Activated CD4-positive, alpha-beta T cell treated with anti-CD3 and anti-CD28 coated beads, Interleukin-2, amount 50 U/mL, for 4 hours (primary cell): ENCODE measurements around the gene ATXN1.
"Not testable (repeated sequence)": the region's sequence is repeated elsewhere in the genome, so short reads cannot be mapped to it uniquely, and the experiment has no call there.

ENCODE experiments used
- DNase-seq, 2 experiments: peaks; one replicate each; pipeline ENCODE4 v3.0.0-alpha.2; 2020

Gene ATXN1

DNA sequence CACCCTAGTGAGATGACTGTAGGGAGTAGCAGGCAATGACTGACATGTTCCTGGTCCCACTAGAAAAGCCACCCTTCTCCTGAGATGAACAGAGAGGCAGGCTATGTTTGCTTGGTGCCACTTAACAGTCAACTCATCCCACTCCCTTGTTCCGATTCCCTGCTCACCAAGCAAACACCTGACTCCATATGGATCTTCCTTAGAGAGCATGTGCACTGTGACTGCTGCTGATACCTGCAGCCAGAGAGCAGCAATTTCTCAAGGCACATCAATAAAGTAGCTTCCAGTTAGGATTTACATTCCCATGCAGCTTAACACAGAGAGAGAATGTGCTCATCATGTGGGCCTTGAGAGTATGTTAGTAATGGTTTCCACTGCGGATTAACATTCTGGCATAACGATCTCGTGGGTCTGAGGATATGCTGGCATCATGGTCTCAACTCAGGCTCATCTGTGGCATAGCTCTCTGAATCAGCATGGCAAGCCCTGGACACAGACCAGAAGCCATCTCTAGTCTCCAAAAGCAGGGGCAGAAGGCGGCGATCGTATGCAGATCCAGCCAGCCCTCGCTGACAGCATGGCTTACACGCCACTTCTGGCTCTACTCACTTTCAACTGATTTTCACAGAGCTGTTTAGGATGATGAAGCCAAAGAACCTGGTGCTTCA lies 43.9 kb downstream of the ATXN1 start:
- no peak for DNase-seq

DNA sequence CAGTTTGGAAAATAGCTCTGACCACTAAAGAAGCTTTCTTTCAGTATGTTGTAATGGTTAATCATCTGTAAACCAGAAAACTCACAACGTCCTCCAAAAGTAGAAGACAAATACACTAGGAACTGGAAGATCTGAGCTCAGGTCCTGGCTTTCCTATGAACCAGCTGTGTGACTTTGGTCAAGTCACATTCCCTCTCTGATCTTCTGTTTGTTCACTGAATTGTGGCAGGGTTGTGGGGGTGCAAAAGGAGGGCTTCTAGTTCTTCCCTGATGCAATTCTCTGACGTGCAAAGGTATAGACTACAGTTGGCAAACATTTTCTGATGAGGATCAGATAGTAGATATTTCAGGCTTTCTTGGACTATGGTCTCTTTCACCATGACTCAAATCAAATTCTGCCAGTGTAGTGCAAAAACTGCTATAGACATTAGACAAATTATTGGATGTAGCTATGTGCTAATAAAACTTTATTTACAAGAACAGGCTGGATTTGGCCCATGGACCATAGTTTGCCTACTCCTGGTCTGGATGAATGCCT lies 44.9 kb downstream of the ATXN1 start:
- DNase-seq, result no peak

DNA sequence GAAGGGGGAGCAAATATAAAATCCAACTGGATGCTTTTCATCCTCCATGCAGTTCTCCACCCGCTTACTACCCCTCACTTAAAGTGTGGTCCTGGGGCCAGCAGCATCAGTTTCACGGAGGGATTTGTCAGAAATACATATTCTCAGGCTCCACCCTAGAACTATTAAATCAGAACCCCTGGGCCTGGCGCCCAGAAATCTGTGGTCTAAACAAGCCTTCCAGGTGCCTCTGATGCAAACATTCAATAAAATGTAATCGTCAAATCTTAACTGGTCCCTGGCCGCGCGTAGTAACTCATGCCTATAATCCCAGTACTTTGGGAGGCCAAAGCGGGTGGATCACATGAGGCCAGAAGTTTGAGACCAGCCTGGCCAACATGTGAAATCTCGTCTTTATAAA lies 47.7 kb downstream of the ATXN1 start:
- no peak for DNase-seq

DNA sequence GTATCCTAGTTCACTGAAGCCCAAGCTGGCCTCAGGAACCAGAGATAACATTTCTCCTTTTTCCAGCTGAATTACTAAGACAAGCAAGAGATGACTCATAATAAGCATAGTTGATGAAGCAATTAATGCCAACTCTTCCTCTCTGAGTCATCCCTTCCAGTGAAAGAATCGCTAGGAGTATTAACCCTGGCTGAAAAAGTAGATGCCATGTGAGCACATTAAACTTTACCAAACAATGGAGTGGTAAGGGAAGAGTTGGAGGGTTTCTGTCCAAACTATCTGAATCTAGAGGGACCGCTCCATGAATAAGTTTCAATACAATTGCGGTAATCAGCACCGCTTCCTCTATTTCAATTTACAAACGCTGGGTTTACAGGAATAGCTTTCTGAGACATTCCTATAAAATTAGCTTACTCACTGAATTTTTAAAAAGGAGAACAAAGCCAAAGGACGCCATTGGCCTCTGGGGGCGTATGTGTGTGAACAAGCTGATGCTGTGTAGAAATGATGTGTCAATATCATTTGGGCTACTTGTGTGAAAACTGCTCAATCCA lies 48.3 kb downstream of the ATXN1 start:
- DNase-seq, result peak; percentile 26 to 51

DNA sequence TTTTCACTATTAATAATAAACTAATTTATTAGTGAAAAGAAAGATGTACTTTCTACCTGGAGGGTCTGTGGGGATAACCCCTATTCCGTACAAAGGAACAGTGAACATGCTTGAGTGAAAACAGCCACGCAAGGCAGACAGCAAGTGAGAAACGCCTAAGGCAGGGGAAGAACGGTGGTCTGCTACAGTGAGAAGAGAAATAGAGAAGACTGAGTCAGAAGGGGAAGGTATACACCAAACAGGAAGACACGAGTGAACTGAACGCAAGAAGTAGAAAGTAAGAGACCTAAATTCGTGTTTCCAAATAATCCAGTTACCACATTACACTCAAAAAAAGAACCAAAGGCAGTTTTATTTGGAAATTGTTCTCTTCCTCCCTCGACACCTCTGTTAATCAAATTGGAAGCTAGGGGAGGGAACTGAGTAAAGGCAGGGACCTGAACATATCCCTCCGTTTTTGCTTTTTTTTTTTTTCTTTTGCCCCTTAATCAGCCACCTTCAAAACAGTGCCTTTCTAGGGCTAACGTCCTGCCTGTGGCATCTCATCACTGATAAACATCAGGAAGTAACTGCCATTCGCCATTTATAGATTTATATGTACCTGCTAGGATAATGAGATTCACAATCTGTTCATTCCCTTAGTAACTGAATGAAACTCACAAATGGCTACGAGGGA lies 48.9 kb downstream of the ATXN1 start:
- no peak for DNase-seq

DNA sequence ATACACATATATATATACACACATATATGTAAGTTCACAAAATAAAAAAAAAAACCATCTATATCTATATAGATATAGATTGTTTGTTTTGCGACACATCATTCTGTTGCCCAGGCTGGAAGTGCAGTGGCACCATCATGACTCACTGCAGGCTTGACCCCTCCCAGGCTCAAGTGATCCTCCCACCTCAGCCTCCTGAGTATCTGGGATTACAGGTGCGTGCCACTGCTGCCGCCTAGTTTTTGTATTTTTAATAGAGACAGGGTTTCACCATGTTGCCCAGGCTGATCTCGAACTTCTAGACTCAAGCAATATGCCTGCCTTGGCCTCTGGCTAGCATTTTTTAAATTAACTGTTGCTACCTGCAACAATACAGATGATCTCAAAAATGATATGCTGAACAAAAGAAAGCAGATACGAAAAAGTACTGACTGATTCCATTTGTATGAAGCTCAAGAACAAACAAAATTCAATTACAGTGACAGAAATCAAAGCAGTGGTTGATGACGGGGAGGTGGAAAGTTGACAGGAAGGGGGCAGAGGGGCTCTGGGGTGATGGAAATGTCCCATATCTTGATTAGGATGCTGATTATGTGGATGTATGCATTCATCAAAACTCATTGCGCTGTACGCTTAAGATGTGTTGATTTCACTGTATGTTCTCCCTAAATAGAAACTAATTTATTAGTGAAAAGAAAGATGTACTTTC lies 49.6 kb downstream of the ATXN1 start:
- DNase-seq, result peak; percentile 40 to 49

DNA sequence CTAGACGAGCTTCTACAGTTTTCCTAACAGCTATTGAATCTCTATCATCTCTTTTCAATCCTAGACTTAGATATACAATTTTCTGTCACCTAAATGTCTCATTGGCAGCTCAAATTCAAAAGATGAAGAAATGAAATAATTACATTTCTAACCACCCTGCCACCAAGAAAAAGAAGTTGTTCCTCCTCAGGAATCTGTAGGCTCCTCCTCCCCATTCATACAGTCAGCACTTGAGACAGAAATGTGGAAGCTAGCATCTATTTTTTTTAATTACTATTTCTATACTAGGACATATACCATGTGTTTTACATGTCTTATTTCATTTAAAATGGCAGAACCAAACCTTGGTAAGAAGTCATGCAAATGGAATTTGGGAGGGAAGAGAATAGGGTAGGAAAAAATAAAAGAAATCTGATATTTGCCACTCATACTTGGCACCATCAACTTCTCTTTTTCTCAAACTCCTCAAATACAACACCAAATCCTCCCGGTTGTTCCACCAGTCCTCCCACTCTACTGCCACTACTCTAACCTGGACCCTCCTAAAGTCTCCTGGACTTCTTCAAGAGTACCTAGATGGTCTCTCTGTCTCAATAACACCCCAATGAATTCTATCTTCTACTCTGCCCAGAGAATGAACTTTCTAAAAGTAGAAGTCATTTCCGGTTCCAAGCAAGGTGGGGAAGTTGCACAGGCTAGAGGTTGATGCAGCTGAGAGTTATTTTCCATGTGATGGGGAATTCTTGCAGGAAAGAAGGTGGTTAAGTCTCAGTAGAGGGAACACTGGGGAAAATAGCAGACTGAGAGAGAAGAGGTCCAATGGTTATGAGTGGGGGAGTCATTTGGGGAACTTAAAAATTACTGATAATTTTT lies 54.1 kb downstream of the ATXN1 start:
- no peak for DNase-seq

DNA sequence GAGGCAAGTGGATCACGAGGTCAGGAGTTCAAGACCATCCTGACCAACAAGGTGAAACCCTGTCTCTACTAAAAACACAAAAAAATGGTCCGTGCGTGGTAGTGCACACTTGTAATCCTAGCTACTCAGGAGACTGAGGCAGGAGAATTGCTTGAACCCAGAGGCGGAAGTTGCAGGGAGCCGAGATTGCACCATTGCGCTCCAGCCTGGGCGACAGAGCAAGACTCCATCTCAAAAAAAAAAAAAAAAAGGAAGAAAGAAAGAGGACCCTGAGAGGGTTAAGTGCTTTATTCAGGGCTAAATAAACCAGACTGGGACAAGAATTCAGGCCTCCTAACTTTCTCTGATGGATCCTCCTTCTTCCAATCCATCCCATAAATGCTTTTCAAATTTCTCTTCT lies 54.8 kb downstream of the ATXN1 start:
- DNase-seq, result not testable (repeated sequence)

DNA sequence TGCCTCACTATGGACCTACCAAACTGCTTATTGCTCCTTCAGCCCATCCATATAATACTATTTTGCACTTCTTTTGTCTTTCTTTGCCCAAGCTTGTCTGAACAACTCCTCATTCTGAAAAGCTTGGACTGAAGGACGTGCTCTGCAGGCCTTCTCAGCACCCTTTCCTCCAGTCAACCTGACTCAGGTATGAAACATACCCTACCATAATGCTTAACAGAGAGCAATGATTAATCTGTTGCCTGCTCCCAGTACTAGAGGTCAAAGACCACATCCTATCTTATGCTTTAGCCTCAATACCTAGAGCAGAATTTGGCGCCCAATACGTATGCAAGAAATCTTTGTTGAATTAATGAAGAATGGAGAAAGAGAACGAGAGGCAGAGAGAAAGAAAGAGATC lies 55.2 kb downstream of the ATXN1 start:
- DNase-seq, result no peak

DNA sequence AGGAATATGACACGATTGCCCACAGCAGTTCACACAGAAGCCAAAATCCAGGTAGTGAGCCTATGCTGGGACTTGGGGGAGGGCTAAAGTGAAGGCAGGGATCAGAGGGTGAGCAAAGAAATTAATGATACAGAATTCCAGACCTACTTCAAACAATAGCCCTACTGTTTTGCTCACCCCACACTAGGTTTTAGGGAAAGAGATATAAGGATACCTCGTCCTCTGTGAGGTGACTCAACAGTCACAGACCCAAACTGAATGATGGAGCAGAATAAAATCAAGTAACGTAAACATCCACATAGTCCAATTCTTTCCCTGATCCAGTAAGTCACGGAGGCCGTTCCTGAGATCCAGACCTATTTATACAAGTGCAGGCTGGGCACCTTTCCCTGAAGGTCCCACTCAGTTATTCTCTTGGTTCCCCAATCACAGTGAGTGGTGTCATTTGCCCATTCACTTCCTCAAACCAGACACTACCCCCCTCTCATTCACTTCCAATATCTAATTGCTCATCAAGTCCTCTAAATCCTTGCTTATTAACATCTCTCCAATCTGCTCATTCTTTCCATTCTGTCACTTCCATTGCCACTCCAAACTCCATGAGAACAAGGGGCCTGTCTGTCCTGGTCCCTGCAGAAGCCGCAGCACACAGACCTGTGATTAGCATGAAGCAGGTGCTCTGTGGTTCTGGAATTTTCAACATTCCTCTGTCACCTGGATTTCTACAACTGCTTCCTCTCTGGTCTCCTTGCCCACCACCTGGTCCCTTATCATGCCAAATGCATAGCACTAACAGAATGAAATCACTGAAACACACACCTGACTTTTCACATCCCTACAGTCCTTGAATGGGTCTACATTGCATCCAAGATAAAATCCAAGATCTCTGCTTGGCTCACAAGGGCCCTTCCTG lies 55.9 kb downstream of the ATXN1 start:
- DNase-seq, result no peak

DNA sequence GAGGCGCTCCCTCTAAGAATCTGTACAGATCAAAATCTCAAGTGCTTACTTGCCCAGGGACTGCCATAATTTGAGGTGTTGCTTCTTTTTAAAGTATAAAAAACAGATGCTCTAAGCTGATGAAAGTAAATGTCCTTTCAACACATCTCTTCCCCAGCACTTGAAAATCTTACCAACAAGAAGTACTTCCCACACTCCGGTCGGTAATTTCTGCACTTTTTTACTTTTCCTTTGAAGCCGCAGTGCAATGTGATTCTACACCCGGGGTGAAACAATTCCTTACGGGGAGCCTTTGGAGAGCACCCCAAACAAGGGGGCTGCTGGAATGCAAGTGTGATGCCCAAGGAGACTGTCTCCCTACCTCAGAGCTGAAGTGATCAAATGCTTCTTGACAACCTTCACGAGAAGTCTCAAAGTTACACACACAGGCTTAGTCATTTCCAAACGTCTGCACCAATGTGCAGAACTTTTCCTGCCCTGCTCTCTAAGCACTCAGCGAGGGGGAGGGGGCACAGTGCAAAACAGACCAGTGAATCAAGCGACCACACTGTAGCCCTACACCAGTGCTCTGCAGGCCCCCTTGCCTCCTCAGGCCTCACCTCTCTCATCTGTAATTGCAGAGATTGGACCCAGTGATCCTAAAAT lies 56.7 kb downstream of the ATXN1 start:
- peak; percentile 39 to 49 for DNase-seq

DNA sequence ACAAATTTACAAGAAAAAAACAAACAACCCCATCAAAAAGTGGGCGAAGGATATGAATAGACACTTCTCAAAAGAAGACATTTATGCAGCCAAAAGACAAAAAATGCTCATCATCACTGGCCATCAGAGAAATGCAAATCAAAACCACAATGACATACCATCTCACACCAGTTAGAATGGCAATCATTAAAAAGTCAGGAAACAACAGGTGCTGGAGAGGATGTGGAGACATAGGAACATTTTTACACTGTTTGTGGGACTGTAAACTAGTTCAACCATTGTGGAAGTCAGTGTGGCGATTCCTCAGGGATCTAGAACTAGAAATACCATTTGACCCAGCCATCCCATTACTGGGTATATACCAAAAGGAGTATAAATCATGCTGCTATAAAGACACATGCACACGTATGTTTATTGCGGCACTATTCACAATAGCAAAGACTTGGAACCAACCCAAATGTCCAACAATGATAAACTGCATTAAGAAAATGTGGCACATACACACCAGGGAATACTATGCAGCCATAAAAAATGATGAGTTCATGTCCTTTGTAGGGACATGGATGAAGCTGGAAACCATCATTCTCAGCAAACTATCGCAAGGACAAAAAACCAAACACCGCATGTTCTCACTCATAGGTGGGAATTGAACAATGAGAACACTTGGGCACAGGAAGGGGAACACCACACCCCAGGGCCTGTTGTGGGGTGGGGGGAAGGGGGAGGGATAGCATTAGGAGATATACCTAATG lies 58.5 kb downstream of the ATXN1 start:
- DNase-seq, result not testable (repeated sequence)

DNA sequence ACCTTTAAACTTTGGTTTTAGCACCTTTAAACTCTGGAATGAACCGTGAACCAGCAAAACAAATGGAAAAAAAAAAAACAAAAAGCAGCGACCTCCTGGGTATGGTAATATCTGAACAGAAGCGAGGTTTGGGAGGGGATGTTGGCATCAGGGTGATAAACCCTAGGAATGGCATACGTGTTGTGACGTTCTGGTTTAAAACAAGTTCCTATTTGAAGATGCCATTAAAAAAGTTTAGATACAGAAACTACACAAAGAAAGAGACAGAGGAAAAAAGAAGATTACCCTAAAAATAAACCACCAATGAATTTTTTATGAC lies 60.4 kb downstream of the ATXN1 start:
- DNase-seq, result no peak

DNA sequence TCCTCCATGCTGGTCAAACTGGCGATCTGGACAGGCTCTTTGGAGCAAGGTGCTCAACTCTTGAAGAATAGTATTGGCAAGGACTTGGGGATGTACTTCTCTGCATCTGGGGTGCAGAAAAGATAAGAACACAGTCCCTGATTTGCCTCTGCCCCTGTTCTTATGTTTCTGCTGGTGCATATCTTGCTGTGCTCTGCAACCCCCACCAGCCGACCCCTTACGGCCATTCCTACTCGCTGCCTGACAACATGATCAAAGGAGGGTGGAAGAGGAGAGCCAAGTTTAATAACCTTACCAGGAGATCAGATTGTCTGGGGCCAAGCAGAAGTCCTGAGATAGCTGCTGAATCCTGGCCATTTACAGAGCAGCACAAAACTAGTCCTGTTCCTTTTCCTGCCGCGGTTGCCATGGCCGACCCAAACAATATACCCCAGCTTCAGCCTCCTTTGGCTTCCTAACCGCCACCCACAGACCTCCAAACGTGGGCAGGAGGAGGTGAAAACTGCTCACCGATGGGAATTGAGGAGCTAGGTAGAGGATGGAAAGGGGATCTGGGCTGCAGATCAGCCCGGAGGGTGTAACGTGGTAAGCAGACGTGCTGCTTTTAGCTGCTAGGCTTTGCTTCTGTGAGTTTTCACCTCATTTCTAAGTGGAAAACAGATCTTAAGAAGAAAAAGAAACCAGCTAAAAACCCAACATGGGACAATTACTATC lies 60.9 kb downstream of the ATXN1 start:
- no peak for DNase-seq

DNA sequence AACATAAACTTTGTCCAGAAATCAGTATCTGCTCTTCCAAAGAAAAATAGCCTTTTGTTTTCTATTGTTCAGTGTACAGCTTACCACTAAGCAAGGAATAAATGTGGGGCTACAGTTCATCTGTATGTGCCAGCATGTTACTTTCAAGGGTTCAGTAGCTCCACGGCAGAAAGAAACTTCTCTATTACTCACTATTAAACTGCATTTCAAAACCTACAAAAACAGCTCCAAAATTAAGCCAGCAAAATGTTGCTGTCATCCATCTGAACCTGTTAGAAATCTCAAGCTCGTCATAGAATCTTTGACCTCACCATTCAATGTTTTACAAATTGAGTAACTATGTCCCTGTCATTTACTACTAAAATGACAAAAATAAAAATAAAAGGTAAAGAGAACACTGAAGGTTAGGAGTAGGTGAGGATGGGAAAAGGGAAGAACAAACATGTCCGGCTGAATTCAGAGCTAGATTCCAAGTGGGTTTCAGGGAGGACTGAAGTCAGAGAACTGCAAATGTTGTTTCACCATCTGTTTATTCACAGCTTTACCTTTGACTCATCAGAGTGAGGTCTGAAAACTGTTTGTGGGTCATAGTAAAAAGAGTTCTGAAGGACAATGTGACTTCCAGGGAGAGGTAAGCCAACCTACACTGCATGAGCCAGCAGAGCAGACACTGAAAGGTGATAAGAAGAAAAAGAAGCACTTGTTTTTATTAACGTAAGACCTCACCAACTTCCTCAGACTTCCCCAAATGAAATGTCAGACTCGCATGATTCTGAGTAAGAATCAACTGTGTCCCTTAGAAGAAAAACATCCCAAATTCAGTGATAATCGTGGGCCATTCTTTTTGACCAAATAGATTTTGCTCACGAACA lies 62.0 kb downstream of the ATXN1 start:
- DNase-seq, result no peak

DNA sequence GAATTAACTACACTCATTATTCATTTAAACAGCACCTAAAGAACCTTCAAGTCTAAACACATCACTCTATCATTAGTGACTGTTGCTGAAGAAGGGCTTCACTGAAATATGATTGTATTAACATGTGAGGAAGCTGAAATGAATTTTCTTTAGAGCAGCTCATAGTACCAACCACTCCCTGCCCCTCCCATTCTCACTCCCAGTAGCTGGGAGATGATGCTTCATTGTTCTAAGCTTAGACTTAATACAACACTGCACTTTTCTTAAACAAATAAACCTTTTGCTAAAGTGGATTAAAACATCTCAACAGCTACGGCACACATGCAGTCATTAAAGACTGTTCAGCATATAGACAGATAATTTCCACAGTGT lies 63.1 kb downstream of the ATXN1 start:
- no peak for DNase-seq

DNA sequence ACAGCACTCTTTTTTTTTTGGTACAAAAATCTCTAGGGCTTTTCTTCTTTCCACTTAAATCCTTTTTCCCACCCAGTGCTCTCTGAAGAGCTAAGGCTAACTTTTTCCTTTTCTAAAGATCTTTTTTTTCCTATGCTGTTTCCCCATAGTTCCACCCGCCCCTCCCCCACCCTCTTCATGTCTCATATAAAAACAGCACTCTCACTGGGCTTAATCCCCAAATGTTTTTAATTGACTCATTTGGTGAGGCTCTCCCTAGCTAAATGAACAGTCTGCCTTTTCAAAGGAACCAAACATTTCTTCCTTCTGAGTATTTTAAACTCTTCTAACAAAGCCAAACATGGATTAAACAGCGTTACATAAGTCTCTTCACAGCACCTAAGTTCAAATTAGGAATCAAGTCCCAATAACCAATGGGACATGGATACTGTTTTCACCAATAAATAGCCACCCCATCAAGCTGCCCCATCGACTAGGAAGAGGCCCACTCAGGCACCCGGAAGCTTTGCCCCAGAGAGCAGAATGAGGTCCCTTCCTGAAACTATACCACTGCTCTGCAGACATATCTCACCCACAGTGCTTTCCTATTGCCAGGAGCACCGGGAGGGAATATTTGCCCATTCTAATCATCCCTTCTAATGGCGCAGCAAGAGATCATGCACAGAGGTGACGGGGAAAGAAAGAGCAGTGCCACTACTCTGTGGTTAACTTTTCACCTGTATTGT lies 63.7 kb downstream of the ATXN1 start:
- DNase-seq, result no peak

DNA sequence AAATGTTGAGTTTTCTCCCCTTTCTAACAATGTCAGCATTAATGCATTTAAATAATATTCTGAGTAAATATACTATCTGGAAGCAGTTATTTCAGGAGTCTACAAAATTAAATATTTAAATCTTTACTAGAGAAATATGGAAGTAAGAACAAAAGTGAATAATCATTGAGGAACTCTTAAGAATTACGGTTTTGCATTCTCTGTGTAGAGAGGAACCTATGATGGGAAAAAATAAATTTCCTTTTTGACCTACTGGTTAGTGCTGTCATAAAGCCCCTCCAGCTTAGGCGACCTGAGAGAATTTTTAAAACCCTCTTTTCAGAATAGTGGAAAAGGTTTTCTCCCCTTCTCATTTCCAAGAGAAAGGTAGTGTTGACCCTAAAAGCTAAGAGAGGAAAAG lies 64.8 kb downstream of the ATXN1 start:
- no peak for DNase-seq
